Subcutaneous adipose tissue (tissue), 4 donors: Measurements from ENCODE around the gene AGBL3. TPM values are rescaled to one million over a fixed set of nuclear protein-coding genes. Genes with fewer than 3 reads are reported as not detected.

Experiments used
- total RNA-seq, 4 donors: library from RNA; depleted of rRNA; stranded (reverse); fragments of >200 nt; gene quantifications; one replicate each; pipeline ENCODE4 v1.1.0, GENCODE V29; 2016
- TF ChIP-seq, protein P1 (sequence below): fragments of 450-650 bp; IDR thresholded peaks from one replicate; pipeline ENCODE4 v1.5.1; 2016; ENCODE audit warnings: low read depth, mild to moderate bottlenecking, control low read depth, antibody characterized with exemption, moderate library complexity

AGBL3 gene
- total RNA-seq, 4 donors from 2014 or later = 2.9 to 4.9 (median 3.6) TPM

DNA sequence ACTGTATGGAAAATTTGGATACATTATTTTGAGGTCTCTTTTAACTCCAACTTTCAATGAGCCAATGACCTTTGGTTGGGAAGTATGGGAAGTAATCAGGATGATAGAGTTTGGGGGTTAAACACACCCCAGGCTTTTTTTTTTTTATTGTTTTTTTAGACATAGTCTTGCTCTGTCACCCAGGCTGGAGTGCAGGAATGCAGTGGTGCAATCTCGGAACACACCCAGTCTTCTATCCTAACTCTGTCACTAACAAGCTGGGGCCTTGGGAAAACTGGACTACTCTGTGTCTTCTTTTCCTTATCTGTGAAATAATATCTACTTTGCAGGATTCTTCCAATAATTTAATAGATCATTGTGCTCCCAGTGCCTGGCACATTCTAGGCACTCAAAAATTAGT lies 37.6 kb upstream of the AGBL3 start:
- TF ChIP-seq, protein P1, sequence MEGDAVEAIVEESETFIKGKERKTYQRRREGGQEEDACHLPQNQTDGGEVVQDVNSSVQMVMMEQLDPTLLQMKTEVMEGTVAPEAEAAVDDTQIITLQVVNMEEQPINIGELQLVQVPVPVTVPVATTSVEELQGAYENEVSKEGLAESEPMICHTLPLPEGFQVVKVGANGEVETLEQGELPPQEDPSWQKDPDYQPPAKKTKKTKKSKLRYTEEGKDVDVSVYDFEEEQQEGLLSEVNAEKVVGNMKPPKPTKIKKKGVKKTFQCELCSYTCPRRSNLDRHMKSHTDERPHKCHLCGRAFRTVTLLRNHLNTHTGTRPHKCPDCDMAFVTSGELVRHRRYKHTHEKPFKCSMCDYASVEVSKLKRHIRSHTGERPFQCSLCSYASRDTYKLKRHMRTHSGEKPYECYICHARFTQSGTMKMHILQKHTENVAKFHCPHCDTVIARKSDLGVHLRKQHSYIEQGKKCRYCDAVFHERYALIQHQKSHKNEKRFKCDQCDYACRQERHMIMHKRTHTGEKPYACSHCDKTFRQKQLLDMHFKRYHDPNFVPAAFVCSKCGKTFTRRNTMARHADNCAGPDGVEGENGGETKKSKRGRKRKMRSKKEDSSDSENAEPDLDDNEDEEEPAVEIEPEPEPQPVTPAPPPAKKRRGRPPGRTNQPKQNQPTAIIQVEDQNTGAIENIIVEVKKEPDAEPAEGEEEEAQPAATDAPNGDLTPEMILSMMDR = no peak

DNA sequence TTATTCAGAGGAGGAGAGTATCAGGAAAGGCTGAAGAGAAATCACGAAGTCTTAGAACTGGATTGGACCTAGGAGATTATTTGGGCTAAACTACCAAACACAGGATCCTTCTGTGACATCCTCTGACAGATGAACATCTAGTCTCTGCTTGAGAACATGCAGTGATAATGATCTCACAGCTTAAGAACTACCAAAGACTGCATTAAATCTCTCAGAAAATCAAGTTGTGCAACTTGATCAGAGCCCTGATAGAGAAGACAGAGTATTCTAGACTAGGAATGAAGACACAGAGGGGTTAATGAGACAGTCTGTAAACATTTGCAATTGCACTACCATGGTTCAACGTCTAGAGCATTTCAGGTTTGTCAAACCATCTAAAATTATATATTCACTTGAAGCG lies 37.1 kb upstream of the AGBL3 start:
- TF ChIP-seq, protein P1 = no peak

DNA sequence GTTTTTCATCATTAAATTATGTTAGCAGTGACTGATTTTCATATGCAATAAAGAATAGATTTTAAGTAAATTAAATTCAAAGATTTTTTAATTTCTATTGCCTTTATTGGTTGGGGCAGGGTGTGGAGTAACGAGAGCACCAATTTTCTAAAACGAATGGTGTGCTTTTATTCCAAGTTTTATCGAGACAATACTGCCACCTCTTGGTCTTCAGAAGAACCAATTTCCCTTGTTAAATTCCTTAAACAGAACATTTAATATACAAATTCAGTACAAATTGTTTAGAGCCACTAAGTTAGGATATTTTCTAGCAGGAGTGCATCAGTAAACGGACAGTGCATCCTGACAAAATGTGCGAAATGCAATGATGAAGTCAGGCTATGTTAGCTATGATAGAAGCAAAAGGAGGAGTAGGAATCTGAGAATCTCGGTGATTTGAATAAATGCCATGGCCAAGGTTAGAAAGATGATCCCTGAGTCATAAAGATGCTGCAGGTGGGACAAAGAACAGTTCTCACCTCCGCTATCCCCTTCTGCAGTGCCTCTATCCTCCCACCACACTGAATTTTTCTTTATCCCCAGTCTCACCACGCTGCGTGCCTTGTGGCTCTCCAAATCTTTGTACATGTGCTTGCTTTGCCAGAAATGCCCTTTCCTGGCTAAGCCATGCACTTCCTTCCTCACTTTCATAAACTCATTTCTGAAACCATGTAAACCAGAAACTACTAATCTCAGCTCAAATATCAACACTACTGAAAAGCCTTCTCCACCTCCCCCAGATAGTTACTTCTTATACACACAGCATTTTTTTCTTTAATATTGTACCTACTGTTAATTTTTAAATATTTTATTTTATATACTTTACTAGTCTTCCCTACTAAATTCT lies 31.9 kb upstream of the AGBL3 start:
- TF ChIP-seq, protein P1 = no peak

DNA sequence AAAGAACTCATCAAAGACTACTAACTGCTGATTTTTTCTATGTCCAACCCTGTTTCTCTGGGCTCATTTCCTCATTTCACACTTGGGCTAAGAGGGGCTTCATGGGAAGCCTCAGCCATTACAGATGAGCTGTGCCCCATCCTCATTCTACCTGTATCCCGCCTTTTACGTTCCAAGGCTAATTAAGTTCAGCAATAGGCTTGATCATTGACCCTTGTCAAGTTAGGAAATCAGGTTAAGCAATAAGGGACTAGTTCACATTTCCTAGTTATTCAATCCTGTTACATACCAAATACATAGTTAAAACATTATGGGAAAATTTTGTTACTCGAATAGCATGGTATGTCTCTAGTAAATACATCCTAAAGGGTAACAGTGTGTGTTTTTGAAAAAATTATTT lies 29.3 kb upstream of the AGBL3 start:
- TF ChIP-seq, protein P1 = no peak

DNA sequence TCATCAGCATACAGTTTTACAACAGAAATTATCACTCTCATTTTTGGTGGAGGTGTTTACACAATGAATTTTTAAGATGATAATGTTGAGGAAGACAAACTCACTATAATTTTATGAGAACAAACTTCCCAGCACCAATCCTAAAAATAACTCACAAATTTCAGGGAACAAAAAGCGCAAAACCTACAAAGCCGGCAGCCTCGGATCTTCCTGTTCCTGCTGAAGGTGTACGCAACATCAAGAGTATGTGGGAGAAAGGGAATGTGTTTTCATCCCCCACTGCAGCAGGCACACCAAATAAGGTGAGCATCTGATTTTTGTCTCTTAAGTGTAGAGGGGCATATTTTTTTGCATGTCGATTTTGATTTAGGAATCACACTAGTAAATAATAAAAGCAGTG lies 26.5 kb upstream of the AGBL3 start:
- TF ChIP-seq, protein P1 = no peak

DNA sequence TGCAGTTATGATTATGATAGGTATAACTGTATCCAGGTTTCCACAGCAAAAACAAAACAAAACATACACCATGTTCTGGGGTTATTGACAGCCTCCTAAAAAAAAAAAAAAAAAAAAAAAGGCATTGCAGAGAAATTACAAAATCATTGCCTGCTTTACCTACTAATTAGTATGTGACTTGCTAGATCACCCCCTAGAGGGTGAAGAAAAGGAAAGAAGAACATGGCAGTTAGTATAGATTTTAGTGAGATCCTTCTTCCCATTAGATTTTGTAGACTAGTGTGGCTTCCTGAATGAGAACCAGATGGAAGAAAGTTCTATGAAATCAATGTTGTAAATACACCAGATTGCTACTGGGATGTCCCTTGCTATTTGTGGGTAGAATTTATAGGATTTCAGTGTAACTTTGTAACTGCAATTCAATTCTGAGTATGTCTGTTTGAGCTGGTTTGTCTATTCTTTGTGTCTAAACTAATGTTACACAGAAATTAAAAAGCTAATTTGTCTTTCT lies 24.0 kb upstream of the AGBL3 start:
- TF ChIP-seq, protein P1 = no peak

DNA sequence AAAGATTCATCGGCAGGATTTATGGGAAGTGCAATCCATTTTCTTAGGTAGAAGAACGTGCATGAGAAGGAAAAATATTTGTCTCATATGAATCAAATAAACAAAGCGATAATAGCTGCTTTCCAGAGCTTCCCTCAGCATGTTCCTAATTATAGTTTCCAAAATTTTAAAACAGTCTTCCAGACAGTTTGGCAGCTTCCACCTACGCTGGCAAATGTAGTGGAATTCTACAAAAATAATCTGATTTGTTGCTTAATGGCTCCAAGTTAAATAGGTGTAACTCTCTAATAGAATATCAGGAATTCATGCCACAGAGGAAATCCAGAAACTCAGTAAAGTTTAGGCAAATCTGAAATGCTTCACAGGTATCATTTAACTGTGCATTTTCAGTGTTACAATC lies 23.3 kb upstream of the AGBL3 start:
- TF ChIP-seq, protein P1 = no peak
